Stimulated activated naive CD4-positive, alpha-beta T cell (primary cell): ENCODE data around the gene TLE3.

ENCODE experiments used
- DNase-seq, 6 experiments: peaks; one replicate each; lab custom pipeline; 2025; lab: John Stamatoyannopoulos, UW

TLE3 gene

GRCh38 chr15:70099167-70099966, 1.6 kb upstream of the TLE3 start:
- DNase-seq = peak; percentile 99 to 100 (median 99)

GRCh38 chr15:70098461-70099166, 897 bp upstream of the TLE3 start:
- peak; percentile 15 to 68 (median 46) for DNase-seq

- DNase-seq = peak in 2 of 6 experiments; percentile 31 to 42
Measured at GRCh38 chr15:70098153-70098460, 390 bp upstream of the TLE3 start.

- no peak for DNase-seq
Measured at GRCh38 chr15:70097063-70097320, 725 bp downstream of the TLE3 start.

GRCh38 chr15:70096215-70097062, 1.3 kb downstream of the TLE3 start:
- peak; percentile 29 to 71 (median 60) for DNase-seq

GRCh38 chr15:70095408-70096214, 2.1 kb downstream of the TLE3 start:
- peak in 5 of 6 experiments; percentile 23 to 71 (median 47) for DNase-seq

GRCh38 chr15:70094690-70095311, 2.9 kb downstream of the TLE3 start:
- peak in 3 of 6 experiments; percentile 7 to 24 (median 11) for DNase-seq

GRCh38 chr15:70093481-70094319, 4.0 kb downstream of the TLE3 start:
- peak in 1 of 6 experiments; percentile 15 for DNase-seq

GRCh38 chr15:70093070-70093469, 4.6 kb downstream of the TLE3 start:
- DNase-seq = no peak

- no peak for DNase-seq
Measured at GRCh38 chr15:70092464-70093027, 5.2 kb downstream of the TLE3 start.

GRCh38 chr15:70091726-70092463, 5.8 kb downstream of the TLE3 start:
- no peak for DNase-seq

GRCh38 chr15:70090436-70091296, 7.1 kb downstream of the TLE3 start:
- DNase-seq = no peak

GRCh38 chr15:70089692-70089971, 8.1 kb downstream of the TLE3 start:
- no peak for DNase-seq

GRCh38 chr15:70088887-70089691, 8.6 kb downstream of the TLE3 start:
- DNase-seq = no peak

- no peak for DNase-seq
Measured at GRCh38 chr15:70088455-70088854, 9.3 kb downstream of the TLE3 start.

GRCh38 chr15:70087708-70088352, 9.9 kb downstream of the TLE3 start:
- DNase-seq = no peak

GRCh38 chr15:70086636-70087035, 11.1 kb downstream of the TLE3 start:
- DNase-seq = no peak
